Ishikawa (cell line): ENCODE data around the gene SPATA31D1.

Experiments
- CEBPB ChIP-seq: IDR thresholded peaks from 2 replicates; pipeline ENCODE4 v1.6.1; 2012
- EGR1 ChIP-seq: IDR thresholded peaks from 2 replicates; pipeline ENCODE4 v1.6.1; 2012
- MAX ChIP-seq: IDR thresholded peaks from 2 replicates; pipeline ENCODE4 v1.6.1; 2012
- REST ChIP-seq: IDR thresholded peaks from 2 replicates; pipeline ENCODE4 v1.6.1; 2012; ENCODE audit warnings: low read depth, mild to moderate bottlenecking
- TEAD4 ChIP-seq: IDR thresholded peaks from 2 replicates; pipeline ENCODE4 v1.6.1; 2012
- USF1 ChIP-seq: IDR thresholded peaks from 2 replicates; pipeline ENCODE4 v1.6.1; 2012

- TF ChIP-seq CEBPB (no peak), MAX (no peak), REST (no peak), EGR1 (no peak), USF1 (no peak), TEAD4 (no peak)
These were observed 47.5 kb downstream of the SPATA31D1 start for GRCh38 chr9:82036086-82036485.
